Stimulated activated CD4-positive, alpha-beta T cell treated with anti-CD3 and anti-CD28 coated beads, Interleukin-4, amount 100 ng/mL, for 48 hours (primary cell): ENCODE data around the gene MRPS31.
"Not testable (repeated sequence)": the region's sequence is repeated elsewhere in the genome, so short reads cannot be mapped to it uniquely, and the experiment has no call there.

Experiments used
- DNase-seq, 2 donors: peaks; one replicate each; pipeline ENCODE4 v3.0.0-alpha.2; 2020; ENCODE audit warnings: low read depth in 2 of 2

Gene MRPS31

DNA sequence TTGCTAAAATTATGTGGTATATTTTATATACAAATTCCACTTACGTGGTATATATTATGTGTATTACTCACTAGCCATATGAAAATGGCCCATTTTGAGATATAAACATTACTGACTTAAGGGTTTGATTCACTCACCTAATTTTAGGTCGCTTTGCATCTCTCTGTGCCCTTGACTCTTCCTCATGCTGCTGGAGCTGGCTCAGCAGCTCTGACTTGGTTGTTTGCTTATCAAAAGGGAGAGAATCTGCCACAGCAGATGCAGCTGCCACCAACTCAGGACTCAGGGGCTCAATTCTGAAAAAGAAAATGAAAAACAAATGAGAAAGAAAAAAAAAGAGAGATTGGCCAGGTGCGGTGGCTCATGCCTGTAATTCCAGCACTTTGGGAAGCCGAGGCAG lies 12.2 kb downstream of the MRPS31 start:
- no peak for DNase-seq

DNA sequence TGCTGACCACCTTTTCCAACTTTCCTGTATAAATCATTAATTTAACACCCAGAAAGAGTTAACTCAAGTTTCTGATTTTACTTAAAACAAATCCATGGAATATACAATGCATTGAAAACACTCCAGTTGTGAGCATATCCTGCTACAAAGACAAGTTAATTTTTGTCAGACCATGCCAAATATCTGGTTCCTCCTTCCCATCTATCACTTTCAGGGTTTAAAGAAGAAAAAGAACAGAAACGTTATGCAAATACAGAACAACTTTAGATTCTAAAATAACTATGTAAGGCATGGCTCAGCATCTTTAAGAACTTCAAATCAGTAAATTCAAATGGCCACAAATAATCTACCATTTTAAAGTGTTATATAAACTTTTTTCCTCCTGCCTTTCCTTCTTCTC lies 14.9 kb downstream of the MRPS31 start:
- no peak for DNase-seq

DNA sequence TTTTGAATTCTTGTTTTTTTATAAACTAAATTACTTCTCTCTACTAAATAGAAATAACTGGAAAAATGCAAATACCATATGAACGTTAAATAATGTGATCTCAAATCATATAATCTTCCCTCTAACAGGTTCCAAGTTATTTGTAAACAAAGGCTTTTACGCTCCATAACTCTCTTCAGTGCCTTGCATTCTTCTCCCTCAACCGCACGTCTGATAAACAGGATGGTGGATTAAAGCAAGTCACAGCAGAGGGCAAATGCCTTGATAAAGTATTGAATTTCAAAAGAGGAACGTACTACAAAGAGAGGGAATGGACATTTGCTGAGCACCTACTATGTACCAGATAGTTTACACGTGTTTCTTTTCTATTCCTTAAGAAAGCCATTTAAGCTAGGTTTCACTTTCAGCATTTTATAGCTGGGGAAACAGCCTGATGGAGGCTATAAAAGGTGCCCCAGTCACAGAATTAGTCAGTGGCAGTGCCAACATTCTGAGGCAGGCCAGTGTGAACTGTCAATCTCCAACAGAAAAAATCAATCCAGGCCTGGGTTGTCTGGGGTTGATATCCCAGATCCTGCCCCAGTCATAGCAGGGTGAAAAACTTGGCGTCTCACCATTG lies 15.8 kb downstream of the MRPS31 start:
- no peak for DNase-seq

DNA sequence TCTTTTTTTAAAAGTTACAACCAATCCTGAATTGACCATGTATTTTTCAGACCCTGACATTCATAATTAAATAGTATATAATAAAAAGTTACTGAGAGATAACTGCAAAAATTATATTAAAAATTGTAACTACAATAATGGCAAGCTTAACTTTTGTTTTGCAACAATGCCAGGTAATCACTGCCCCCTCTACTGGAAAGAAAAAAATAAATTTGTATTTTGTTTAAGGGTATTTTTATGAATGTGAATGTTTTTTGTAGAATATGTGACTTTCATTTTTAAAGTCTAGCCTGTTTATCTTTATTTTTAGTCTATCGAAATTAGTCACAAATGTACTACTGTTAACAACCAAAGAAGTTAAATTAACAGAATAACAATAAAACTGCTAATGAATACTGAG lies 21.7 kb downstream of the MRPS31 start:
- DNase-seq, result no peak

DNA sequence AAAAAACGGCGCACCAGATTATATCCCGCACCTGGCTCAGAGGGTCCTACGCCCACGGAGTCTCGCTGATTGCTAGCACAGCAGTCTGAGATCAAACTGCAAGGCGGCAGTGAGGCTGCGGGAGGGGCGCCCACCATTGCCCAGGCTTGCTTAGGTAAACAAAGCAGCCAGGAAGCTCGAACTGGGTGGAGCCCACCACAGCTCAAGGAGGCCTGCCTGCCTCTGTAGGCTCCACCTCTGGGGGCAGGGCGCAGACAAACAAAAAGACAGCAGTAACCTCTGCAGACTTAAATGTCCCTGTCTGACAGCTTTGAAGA lies 35.8 kb downstream of the MRPS31 start:
- DNase-seq, result not testable (repeated sequence)

DNA sequence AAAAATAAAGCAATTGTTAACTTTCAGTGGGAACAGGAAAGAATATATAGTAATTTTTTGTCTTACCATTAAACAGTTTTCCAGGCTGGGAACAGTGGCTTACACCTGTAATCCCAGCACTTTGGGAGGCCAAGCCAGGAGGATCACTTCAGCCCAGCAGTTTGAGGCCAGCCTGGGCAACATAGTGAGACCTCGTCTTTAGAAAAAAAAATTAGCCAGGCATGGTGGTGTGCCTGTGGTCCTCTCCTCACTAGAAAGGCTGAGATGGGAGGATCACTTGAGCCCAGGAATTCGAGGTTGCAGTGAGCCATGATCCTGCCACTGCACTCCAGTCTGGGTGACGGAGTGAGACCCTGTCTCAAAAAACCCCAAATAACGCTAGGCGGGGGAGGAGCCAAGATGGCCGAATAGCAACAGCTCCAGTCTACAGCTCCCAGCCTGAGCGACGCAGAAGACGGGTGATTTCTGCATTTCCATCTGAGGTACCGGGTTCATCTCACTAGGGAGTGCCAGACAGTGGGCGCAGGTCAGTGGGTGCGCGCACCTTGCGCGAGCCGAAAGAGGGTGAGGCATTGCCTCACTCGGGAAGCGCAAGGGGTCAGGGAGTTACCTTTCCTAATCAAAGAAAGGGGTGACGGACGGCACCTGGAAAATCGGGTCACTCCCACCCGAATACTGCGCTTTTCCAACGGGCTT lies 36.3 kb downstream of the MRPS31 start:
- DNase-seq, result not testable (repeated sequence)

DNA sequence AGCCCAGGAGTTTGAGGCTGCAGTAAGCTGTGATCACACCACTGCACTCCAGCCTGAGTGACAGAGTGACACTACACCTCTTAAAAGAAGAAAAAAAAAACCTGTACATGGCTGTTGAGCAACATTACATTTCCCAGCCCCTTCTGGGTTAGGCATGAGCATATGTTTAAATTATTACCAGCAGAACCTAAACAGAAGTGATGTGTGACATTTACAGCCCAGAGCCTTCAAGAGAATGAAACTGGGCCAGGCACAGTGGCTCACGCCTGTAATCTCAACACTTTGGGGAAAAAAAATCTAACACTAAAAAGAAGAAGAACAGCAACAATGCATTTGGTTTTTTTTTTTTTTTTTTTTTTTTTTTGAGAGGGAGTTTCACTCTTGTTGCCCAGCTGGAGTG lies 38.3 kb downstream of the MRPS31 start:
- no peak for DNase-seq

DNA sequence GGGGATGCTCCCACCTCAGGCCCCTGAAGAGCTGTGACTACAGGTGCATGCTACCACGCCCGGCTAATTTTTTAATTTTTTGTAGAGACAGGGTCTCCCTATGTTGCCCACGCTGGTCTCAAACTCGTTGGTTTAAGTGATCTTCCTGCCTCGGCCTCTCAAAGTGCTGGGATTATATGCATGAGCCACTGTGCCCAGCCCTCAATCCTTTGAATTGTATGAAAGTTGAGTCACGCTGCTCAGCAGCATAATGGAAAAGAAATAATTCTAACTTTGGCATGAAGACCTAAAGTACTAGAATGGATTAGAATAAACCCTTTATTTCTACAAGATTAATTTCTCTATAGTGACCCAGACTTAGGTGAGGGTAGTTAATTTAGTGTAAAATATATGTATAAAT lies 42.4 kb downstream of the MRPS31 start:
- DNase-seq, result no peak

DNA sequence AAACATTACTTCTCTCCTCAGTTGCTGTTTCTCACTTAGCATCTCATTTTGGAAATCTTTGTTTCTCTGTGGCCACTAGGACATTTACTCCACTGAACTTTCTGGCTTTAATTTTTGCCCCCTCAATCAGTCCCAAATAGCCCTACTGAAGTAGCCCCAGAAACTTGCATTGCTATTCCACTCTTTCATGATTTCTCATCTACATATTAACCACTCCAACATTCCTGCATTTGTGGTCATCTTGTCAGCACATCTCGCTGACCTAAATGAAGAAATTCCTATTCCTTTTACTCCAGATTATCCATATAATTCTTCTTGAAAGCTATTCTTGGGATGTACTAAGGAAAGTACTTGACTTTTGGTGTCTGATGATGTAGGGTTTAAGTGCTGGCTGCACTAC lies 56.6 kb downstream of the MRPS31 start:
- DNase-seq, result not testable (repeated sequence)

DNA sequence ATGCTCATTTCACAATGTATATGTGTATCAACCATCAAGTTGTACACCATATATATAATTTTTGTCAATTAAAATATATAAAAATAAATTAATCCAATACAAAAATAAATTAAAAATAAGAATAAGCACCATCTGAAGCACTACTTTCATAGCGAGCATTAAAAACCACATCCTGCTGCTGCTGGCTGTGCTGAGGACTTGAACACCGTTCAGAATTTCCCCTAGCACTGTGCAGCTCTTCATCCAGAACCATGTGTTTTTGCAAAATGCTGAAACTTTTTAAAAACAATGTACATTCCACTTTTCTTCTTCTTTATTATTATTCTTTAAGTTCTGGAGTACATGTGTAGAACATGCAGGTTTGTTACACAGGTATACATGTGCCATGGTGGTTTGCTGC lies 64.6 kb downstream of the MRPS31 start:
- no peak for DNase-seq

DNA sequence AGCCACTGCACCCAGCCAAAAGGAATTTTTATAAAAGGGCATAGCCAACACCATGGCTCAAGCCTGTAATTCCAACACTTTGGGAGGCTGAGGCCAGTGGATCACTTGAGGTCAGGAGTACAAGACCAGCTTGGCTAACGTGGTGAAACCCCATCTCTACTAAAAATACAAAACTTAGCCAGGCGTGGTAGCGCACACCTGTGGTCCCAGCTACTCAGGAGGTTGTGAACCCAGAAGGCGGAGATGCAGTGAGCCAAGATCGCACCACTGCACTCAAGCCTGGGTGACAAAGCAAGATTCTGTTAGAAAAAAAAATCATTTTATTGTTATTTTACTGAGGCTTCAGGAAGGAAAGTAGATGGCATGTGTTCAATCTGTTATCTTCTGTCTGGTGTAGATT lies 73.3 kb downstream of the MRPS31 start:
- DNase-seq, result no peak

DNA sequence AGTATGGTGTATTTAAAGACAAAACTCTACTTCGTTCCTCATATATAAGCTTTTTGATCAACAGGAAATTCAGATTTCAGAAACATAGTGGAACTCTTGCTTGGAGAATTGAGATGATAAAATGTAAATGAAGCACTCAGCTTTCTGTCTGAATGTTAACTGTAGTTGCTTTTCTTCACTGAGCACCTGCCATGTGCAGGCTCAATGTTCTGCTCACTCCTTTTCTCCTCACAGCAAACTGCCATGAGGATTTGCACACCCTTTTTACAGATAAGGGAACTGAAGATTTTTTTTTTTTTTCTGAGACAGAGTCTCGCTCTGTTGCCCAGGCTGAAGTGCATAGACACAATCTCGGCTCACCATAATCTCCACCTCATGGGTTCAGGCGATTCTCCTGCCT lies 76.6 kb downstream of the MRPS31 start:
- DNase-seq, result no peak

DNA sequence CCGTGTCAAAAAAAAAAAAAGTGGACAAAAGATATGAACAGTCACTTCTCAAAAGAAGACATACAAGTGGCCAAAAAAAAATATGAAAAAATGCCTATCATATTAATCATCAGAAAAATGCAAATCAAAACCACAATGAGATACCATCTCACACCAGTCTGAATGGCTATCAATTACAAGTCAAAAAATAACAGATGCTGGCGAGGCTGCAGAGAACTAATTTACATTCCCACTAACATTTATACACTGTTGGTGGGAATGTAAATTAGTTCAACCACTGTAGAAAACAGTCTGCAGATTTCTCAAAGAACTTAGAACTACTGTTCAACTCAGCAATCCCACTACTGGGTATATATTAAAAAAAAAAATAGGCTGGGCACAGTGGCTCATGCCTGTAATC lies 78.0 kb downstream of the MRPS31 start:
- no peak for DNase-seq

DNA sequence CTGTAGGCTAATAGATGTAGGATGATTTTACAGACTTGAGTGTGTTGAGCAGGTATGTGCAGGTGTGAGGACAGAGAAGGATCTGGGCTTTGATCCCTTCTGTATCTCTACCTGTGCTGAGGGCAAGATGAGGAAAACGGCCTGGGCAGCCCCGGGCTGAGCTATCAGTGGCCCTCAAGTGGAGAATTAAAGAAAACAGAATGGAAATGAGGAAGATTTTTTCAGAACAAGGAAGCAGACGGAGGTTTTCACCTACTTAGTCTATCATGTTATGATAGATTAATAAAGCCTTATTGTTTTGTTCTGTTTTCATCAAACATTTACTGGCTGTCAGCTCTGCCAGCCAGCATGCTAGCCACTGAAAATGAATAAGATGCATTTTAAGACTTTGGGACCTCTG lies 82.2 kb downstream of the MRPS31 start:
- DNase-seq, result no peak

DNA sequence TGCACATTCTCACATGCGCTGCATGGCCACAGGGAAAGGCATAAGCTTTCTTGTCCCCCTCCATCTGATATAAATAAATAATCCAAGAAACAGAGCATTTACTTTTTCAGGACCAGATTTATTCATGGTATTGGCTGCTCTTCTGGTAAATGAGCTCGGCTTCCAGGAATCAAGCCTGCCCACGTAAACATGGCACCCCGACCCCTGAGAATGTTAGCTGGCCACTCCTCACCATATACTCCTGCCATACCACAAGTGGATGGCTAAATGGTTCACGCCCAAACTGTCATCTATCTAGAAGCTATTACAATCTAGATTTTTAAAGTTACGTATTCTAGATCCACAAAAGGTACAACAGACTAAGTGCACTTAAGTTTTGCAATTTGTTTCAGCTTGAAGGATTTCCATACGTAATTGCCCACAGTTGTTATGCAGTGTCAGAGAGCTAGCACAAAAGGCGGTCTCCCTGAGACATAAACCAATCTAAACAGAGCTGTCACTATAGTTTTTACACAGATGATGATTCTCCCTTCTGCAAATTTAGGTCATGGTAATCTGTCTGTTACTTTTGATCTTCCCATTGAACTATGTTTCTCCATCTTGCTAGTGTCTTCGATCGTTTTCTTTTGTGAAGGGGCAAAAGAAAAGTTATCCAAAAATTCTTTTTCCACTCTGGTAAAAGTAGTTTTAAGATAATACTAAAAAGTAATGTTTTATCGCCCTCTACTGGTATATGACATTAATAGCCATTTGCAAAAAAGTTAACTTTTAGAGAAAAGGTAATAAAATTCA lies 88.3 kb downstream of the MRPS31 start:
- no peak for DNase-seq

DNA sequence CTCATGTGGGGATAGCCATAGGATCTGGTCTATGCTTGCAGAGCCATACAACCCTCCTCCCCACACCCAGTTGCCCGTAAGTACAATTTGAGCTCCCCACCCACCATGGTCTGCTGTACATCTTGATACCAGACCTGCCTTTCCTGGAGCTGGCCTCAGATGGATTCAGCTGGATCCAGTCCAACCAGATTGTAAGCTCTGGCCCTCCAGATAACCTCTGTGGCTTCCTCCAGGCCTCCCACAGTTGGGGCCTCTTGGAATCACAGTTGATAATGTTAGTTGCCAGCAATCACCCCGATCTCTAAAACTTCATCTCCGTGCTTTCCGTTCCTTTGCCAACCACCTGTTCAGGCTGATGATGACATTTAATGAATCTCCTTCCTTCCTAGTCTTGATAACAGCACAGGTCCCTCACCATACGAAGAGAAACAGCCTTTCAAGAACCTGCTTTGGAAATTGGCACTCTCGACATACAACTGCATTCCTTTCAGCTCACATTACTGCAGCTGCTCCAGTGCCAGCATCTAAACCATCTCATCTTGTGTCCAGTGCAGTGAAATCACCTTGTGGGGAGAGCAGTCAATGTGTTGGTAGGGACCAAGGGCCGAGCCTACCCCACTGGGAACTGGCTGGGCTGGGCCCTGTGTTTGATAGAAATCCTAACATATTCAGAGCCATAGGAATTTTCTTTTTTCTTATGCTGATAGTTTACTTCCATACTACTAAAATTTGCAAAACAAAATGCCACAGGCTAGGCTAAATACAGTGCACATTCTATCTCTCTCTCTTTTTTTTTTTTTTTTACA lies 89.4 kb downstream of the MRPS31 start:
- no peak for DNase-seq

DNA sequence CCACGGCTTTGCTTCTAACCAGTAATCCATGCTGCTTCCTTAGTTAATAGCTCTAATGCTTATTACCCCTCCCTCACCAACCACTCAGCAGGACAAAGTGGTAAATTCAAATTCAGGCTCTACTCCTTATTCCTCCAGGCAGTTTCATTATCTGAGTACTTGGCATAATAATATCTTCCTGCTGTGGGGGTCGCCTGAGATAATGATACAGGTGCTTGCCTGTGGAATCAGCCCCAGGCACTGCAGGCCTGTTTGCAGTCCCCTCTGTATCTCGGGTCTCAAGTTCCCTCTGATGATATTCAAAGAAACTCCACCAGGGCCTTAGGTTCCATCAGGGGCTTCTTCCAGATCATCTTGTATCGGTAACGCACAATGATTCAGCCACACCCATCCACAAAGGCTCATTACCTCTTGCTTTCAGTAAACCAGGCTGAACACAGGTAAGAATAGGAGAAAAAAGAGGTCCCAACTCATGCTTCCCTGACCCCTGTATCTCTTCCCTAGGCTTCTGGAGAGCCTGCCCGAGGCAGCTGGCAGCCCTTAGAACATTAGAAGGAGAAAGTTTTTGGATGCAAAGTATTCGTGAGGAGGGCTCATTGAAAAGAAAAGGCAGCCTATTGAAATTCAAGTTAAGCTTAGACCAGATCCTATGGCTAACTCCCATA lies 90.2 kb downstream of the MRPS31 start:
- no peak for DNase-seq

DNA sequence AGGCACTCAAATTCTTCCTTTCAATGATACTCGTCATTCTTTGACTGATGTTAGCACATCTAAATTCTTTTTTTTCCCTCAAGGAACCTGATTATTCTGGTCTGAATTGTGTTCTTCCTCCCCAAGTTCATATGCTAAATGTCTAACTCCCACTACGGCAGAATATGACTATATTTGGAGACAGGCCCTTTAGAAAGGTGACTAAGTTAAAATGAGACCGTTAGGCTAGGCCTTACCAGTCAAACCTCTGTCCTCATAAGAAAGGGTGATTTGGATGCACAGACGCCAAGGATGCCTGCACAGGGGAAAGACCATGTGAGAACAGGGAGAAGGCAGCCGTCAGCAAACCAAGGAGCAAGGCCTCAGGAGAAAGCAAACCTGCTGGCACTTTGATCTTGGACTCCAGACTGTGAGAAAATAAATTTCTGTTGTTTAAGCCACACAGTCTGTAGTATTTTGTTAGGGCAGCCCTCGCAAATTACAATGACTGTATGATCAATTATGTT lies 91.5 kb downstream of the MRPS31 start:
- no peak for DNase-seq
